UCSD-AML1 (cell line): Measurements from ENCODE around the gene USP6.
"Not testable (repeated sequence)": the region's sequence is repeated elsewhere in the genome, so short reads cannot be mapped to it uniquely, and the experiment has no call there.

ENCODE experiments used
- DNase-seq: peaks from one replicate; lab custom pipeline; 2025; ENCODE audit not compliant: unreplicated experiment; lab: John Stamatoyannopoulos, UW

Gene USP6

GRCh38 chr17:5115673-5116651 is at the start of gene USP6:
Gene USP6 (plus strand): TSS chr17:5116032. CDS start chr17:5130368, 14,336 bp downstream.
- DNase-seq: no peak

- no peak for DNase-seq
These were observed 47.6 kb upstream of the USP6 start for GRCh38 chr17:5068236-5068635.

- no peak for DNase-seq
These were observed 46.1 kb upstream of the USP6 start for GRCh38 chr17:5069724-5070123.

GRCh38 chr17:5075472-5075871 is 40.4 kb upstream of the USP6 start:
- DNase-seq: not testable (repeated sequence)

- not testable (repeated sequence) for DNase-seq
These were observed 38.6 kb upstream of the USP6 start for GRCh38 chr17:5077275-5077674.

- no peak for DNase-seq
These were observed 38.1 kb upstream of the USP6 start for GRCh38 chr17:5077781-5078105.

GRCh38 chr17:5078106-5079028 is 37.5 kb upstream of the USP6 start, which contains the start of gene ZFP3:
Gene ZFP3 (plus strand): TSS chr17:5078467. CDS start chr17:5091505, 13,038 bp downstream.
- no peak for DNase-seq

GRCh38 chr17:5080591-5080990 is 35.2 kb upstream of the USP6 start:
- DNase-seq: no peak

- DNase-seq: no peak
These were observed 23.4 kb upstream of the USP6 start for GRCh38 chr17:5092218-5093010.

- DNase-seq: no peak
These were observed 19.1 kb upstream of the USP6 start for GRCh38 chr17:5096731-5097100.

- no peak for DNase-seq
These were observed 18.6 kb upstream of the USP6 start for GRCh38 chr17:5097101-5097834.

- no peak for DNase-seq
These were observed 16.6 kb upstream of the USP6 start for GRCh38 chr17:5099271-5099670.

GRCh38 chr17:5100832-5101231 is 15.0 kb upstream of the USP6 start:
- no peak for DNase-seq

- no peak for DNase-seq
These were observed 5.0 kb upstream of the USP6 start for GRCh38 chr17:5110816-5111215.

- DNase-seq: peak; percentile 90
These were observed 4.2 kb upstream of the USP6 start, which contains the start of gene ZNF232 for GRCh38 chr17:5111402-5112204. Gene ZNF232 (minus strand): TSS chr17:5111878. CDS start chr17:5111822, 56 bp downstream.

- no peak for DNase-seq
These were observed 2.4 kb downstream of the USP6 start for GRCh38 chr17:5118219-5118618.

- no peak for DNase-seq
These were observed 4.2 kb downstream of the USP6 start for GRCh38 chr17:5120036-5120435.

GRCh38 chr17:5120436-5121185 is 4.8 kb downstream of the USP6 start:
- DNase-seq: not testable (repeated sequence)
